HL-60 (cell line): ENCODE results near the gene ARL14.
"Not testable (repeated sequence)": the region's sequence is repeated elsewhere in the genome, so short reads cannot be mapped to it uniquely, and the experiment has no call there.

ENCODE experiments used
- DNase-seq, 2 experiments: peaks; one replicate each; pipeline ENCODE4 v3.0.0-alpha.2; 2010 to 2020; ENCODE audit warnings: low read depth in 1 of 2, low spot score in 1 of 2
- H3K27ac ChIP-seq: fragments of 250-450 bp; sonication (Bioruptor Pico); replicated peaks from 2 replicates; pipeline ENCODE4 v1.5.1; 2020; ENCODE audit warnings: mild to moderate bottlenecking, moderate library complexity
- H3K27me3 ChIP-seq: fragments of 250-450 bp; sonication (Bioruptor Pico); 2 replicates; pipeline ENCODE4 v1.5.1; 2021; ENCODE audit warnings: mild to moderate bottlenecking, moderate library complexity; ENCODE audit not compliant: insufficient read depth, poor library complexity, severe bottlenecking
- H3K4me3 ChIP-seq: replicated peaks from 2 replicates; pipeline ENCODE4 v1.5.1; 2011; ENCODE audit warnings: mild to moderate bottlenecking, control low read depth, low read length; ENCODE audit not compliant: insufficient read depth
- GABPA ChIP-seq: IDR thresholded peaks from 2 replicates; pipeline ENCODE4 v1.6.1; 2012; ENCODE audit warnings: low read depth
- POLR2AphosphoS5 ChIP-seq: IDR thresholded peaks from 2 replicates; pipeline ENCODE4 v1.6.1; 2012; ENCODE audit warnings: low read depth
- REST ChIP-seq: IDR thresholded peaks from 2 replicates; pipeline ENCODE4 v1.6.1; 2012; ENCODE audit warnings: low read depth; ENCODE audit not compliant: insufficient replicate concordance
- SPI1 ChIP-seq: IDR thresholded peaks from 2 replicates; pipeline ENCODE4 v1.6.1; 2012; ENCODE audit warnings: low read depth, mild to moderate bottlenecking, borderline replicate concordance
- TF ChIP-seq, protein P1 (sequence below): IDR thresholded peaks from one replicate; pipeline ENCODE4 v1.5.1; 2011; ENCODE audit warnings: low read length, control low read depth, inconsistent platforms; ENCODE audit not compliant: insufficient read depth

The ARL14 gene

GRCh38 chr3:160703974-160704373, 27.0 kb downstream of the ARL14 start:
- Histone ChIP-seq H3K27ac (no peak overlapping the region), H3K27me3 (peaks cover 12% of the 10 kb centered on the region), H3K4me3 (no peak overlapping the region)
- TF ChIP-seq REST, result no peak
- no peak for DNase-seq

DNA sequence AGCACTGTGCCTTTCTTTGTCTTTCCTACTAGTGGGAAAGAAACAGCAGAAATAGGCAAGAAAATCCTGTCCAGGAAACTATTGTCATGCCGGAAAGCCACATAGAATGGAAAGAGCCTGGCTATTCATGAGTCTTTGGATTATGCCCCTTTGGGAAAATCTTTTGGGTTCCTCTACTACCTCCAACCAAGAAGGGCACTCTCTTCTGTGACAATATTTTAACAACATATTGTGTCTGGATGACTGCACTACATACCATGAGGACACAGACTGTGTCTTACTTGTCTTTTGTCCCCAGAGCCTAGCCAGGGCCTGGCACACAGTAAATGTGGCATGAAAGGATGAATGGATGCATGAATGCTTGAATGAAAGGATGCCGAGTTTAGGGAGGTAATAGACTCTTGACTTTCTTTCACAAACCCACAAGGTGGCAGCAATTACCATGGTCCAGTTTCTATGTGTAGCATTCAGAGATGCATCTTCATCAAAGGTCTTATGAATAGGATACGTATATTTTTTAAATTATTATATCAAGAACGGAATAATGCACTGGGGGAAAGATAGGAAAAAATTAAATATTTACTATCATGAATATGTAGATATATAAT, 30.3 kb downstream of the ARL14 start:
- Histone ChIP-seq H3K27me3 (peaks cover 20% of the 10 kb centered on the region), H3K4me3 (no peak overlapping the region), H3K27ac (no peak overlapping the region)
- peak in 1 of 2 experiments; percentile 13 for DNase-seq
- TF ChIP-seq, protein P1, sequence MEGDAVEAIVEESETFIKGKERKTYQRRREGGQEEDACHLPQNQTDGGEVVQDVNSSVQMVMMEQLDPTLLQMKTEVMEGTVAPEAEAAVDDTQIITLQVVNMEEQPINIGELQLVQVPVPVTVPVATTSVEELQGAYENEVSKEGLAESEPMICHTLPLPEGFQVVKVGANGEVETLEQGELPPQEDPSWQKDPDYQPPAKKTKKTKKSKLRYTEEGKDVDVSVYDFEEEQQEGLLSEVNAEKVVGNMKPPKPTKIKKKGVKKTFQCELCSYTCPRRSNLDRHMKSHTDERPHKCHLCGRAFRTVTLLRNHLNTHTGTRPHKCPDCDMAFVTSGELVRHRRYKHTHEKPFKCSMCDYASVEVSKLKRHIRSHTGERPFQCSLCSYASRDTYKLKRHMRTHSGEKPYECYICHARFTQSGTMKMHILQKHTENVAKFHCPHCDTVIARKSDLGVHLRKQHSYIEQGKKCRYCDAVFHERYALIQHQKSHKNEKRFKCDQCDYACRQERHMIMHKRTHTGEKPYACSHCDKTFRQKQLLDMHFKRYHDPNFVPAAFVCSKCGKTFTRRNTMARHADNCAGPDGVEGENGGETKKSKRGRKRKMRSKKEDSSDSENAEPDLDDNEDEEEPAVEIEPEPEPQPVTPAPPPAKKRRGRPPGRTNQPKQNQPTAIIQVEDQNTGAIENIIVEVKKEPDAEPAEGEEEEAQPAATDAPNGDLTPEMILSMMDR, result no peak
- no peak for TF ChIP-seq GABPA
- no peak for TF ChIP-seq REST

GRCh38 chr3:160709477-160710182, 32.7 kb downstream of the ARL14 start:
- H3K4me3 ChIP-seq, result no peak overlapping the region
- H3K27me3 ChIP-seq, result peaks cover 20% of the 10 kb centered on the region
- DNase-seq, result no peak
- no peak overlapping the region for H3K27ac ChIP-seq
- TF ChIP-seq SPI1, result no peak
- TF ChIP-seq REST, result no peak
- TF ChIP-seq GABPA, result no peak
- TF ChIP-seq, protein P1, result no peak
- no peak for TF ChIP-seq POLR2AphosphoS5

GRCh38 chr3:160713144-160713543, 36.2 kb downstream of the ARL14 start:
- H3K4me3 ChIP-seq, H3K27ac ChIP-seq, DNase-seq: not testable (repeated sequence)
- peaks cover 13% of the 10 kb centered on the region for H3K27me3 ChIP-seq
